GM12892 (cell line): ENCODE data around the gene XAGE5.

Experiments used
- POLR2A ChIP-seq: IDR thresholded peaks from 2 replicates; pipeline ENCODE4 v1.6.1; 2011; ENCODE audit warnings: low read depth, low read length, control low read depth
- TAF1 ChIP-seq: IDR thresholded peaks from 2 replicates; pipeline ENCODE4 v1.6.1; 2011; ENCODE audit warnings: low read depth, mild to moderate bottlenecking, control low read depth, low read length, borderline replicate concordance

DNA sequence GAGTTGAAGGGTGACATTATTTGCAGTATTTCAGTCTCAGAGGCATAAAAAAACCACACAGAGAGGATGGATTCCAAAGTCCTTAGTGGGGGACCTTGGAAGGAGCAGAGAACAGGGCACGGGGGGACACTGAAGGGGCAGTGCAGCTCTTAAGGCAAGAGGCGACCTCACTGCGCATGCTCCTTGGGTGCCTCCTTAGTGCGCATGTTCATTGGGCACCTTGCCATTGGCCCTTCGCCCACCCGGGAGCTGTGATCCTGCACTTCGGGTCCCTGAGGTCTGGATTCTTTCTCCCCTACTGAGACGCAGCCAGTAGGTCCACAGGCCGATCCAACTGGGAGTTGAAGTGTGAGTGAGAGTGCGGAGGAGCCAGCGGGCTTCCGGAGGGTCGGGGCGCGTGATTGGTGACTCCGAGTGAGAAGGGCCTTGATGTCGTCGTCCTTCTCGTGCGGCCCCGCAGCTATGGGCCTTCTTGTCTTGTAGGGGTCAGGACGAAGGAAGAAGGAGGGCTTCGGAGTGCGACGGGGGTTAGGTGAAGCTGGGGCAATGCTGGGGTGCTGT, at the start of gene XAGE5:
- TF ChIP-seq POLR2A (no peak), TAF1 (no peak)
